WTC11 (cell line): Measurements from ENCODE around the gene CD101.

Experiments used
- AFF4 ChIP-seq: sonication (generic); formaldehyde crosslinking; IDR thresholded peaks from 2 replicates; pipeline ENCODE4 v1.8.1; 2023; ENCODE audit warnings: mild to moderate bottlenecking, missing genetic modification reagents, borderline replicate concordance
- CREB1 ChIP-seq: sonication (generic); formaldehyde crosslinking; IDR thresholded peaks from 2 replicates; pipeline ENCODE4 v1.8.0; 2023; ENCODE audit warnings: mild to moderate bottlenecking, missing genetic modification reagents
- CTCF ChIP-seq: fragments of 200-600 bp; IDR thresholded peaks from 2 replicates; pipeline ENCODE4 v1.8.0; 2022; ENCODE audit warnings: antibody characterized with exemption
- E2F5 ChIP-seq: sonication (generic); formaldehyde crosslinking; IDR thresholded peaks from 2 replicates; pipeline ENCODE4 v1.8.1; 2022; ENCODE audit warnings: mild to moderate bottlenecking, moderate library complexity, missing genetic modification reagents
- FOXK1 ChIP-seq: sonication (generic); formaldehyde crosslinking; IDR thresholded peaks from 2 replicates; pipeline ENCODE4 v1.8.0; 2022; ENCODE audit warnings: mild to moderate bottlenecking, moderate library complexity, missing genetic modification reagents
- HMGA2 ChIP-seq: fragments of 250-450 bp; sonication (Bioruptor Pico); IDR thresholded peaks from 2 replicates; pipeline ENCODE4 v1.4.0; 2021; ENCODE audit warnings: mild to moderate bottlenecking, moderate library complexity
- IRF1 ChIP-seq: sonication (generic); formaldehyde crosslinking; IDR thresholded peaks from 2 replicates; pipeline ENCODE4 v1.8.0; 2023; ENCODE audit warnings: missing genetic modification reagents
- NFE2L1 ChIP-seq: sonication (generic); formaldehyde crosslinking; IDR thresholded peaks from 2 replicates; pipeline ENCODE4 v1.8.1; 2023; ENCODE audit warnings: missing genetic modification reagents
- NFYB ChIP-seq: sonication (generic); formaldehyde crosslinking; conservative IDR thresholded peaks from 2 replicates; pipeline ENCODE4 v1.8.0; 2022; ENCODE audit warnings: low read depth, missing genetic modification reagents

GRCh38 chr1:116957646-116958045 lies 43.9 kb upstream of the CD101 start:
- TF ChIP-seq CTCF (no peak), FOXK1 (CRISPR knock-in tag) (no peak), E2F5 (CRISPR knock-in tag) (no peak), AFF4 (CRISPR knock-in tag) (no peak), NFE2L1 (CRISPR knock-in tag) (no peak), HMGA2 (CRISPR knock-in tag) (no peak), IRF1 (CRISPR knock-in tag) (no peak), NFYB (no peak), CREB1 (CRISPR knock-in tag) (no peak)
